Activated naive CD4-positive, alpha-beta T cell treated with anti-CD3 and anti-CD28 coated beads for 36 hours (primary cell): ENCODE data around the gene PDE10A. TPM values are rescaled to one million over a fixed set of nuclear protein-coding genes. Genes with fewer than 3 reads are reported as not detected.

Experiments
- CTCF ChIA-PET: fragments of 350-600 bp; sonication (Branson Sonifier 250); formaldehyde crosslinking; loops from one replicate; lab custom pipeline; 2021; ENCODE audit warnings: antibody characterized with exemption; lab: Charles Lee
- DNase-seq: peaks from one replicate; pipeline ENCODE4 v3.0.0-alpha.2; 2020
- H3K27ac Mint-ChIP-seq: one replicate; pipeline ENCODE4 v1.8.0; 2021; ENCODE audit warnings: mild to moderate bottlenecking, mixed read lengths
- H3K27me3 Mint-ChIP-seq: one replicate; pipeline ENCODE4 v1.8.0; 2021; ENCODE audit warnings: low read depth, mixed read lengths
- H3K36me3 Mint-ChIP-seq: one replicate; pipeline ENCODE4 v1.8.0; 2021; ENCODE audit warnings: low read depth, mixed read lengths
- H3K4me1 Mint-ChIP-seq: one replicate; pipeline ENCODE4 v1.8.0; 2021; ENCODE audit warnings: low read depth, mixed read lengths
- H3K4me3 Mint-ChIP-seq: one replicate; pipeline ENCODE4 v1.8.0; 2021; ENCODE audit warnings: mild to moderate bottlenecking, moderate library complexity, mixed read lengths
- H3K9me3 Mint-ChIP-seq: one replicate; pipeline ENCODE4 v1.8.0; 2021; ENCODE audit warnings: mixed read lengths
- intact Hi-C: fragments of 100-400 bp; cut with micrococcal nuclease; formaldehyde crosslinking; loops from one replicate; pipeline ENCODE4 v1.15.1; 2023
- total RNA-seq, 2 experiments: library from RNA; stranded (reverse); gene quantifications; one replicate each; pipeline ENCODE4 v1.2.3, GENCODE V29; 2021

PDE10A gene
- total RNA-seq, 2 experiments from 2014 or later: not detected

DNA sequence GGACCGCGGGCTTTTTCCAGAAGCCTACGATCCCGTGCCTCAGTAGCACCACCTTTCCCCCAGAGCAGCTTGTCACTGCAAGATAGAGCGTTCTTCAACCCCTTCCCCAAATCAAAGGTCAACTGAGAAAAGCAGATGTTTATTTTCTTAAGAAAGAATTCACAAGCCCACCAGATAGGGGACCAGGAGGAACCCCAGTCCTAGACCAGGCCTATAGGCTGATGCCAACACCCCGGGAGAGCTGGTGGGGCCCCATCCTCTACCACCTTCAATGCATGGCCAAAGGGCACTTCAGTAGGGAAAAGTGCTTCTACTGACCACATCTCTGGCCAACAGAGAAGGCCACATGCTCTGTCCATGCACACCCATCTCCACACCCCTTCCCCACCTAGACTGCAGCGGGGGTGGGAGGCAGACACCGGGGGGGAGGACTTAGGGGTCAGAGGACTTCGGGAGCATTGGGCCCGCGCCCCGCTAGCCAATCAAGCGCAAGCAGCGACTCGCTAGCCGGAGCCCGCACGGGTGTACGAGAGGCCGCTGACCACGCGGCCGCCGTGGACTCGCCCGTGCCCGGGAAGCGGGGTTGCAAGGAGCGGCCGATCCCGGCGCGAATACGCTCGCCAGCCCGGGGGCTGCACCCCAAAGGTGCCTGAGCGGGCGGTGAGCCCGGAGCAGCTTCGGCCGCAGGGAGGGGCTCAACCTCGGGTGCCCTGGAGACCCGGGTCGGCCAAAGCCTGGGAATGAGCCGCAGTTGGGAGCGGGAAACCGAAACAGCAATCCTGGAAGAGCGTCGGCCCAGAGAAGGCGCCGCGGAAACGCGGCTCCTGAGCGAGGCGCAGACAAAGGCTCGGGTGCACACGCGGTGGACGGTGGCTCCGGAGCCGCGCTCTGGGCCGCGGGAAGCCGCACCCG lies 2.8 kb downstream of the PDE10A start:
- H3K36me3 Mint-ChIP-seq: no peaks in the 10 kb centered on the region
- peaks cover 33% of the 10 kb centered on the region for H3K27me3 Mint-ChIP-seq
- no peak overlapping the region for H3K4me3 Mint-ChIP-seq
- DNase-seq: no peak
- CTCF ChIA-PET: no interaction called here
- H3K9me3 Mint-ChIP-seq: no peaks in the 10 kb centered on the region
- intact Hi-C loops: loop anchor here (1.0 kb wide), 1 partner anchor 10 kb away; no protein-coding TSS in a partner anchor
- H3K27ac Mint-ChIP-seq: no peak overlapping the region
- H3K4me1 Mint-ChIP-seq: peaks cover 8% of the 10 kb centered on the region

- no peaks in the 10 kb centered on the region for H3K36me3 Mint-ChIP-seq
- CTCF ChIA-PET: no interaction called here
- no peak overlapping the region for H3K27ac Mint-ChIP-seq
- peaks cover 17% of the 10 kb centered on the region for H3K27me3 Mint-ChIP-seq
- intact Hi-C loops: loop anchor here (1.0 kb wide), 1 partner anchor 8 kb away; no protein-coding TSS in a partner anchor
- no peak for DNase-seq
- H3K4me3 Mint-ChIP-seq: no peak overlapping the region
- H3K9me3 Mint-ChIP-seq: no peaks in the 10 kb centered on the region
- peaks cover 3% of the 10 kb centered on the region for H3K4me1 Mint-ChIP-seq
These were observed 4.5 kb downstream of the PDE10A start for GRCh38 chr6:165658395-165659058.

DNA sequence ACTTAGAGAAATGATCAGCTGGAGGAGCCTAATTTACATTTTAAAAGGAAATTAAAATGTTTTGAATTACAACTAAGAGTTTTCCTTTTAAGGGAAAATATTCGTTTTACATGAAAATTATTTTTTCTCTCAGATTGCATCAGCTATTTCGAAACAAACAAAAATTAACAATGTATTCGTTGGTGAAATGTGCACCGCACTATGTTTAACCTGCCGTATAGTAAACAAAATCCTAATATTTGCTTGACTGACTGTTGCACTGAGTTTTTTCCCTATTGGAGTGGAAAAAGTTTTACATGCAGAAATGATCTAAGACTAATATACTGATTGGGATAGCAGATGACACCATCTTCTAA lies 5.7 kb downstream of the PDE10A start:
- Mint-ChIP-seq H3K36me3 (no peaks in the 10 kb centered on the region), H3K27ac (no peak overlapping the region), H3K4me1 (no peaks in the 10 kb centered on the region), H3K9me3 (no peaks in the 10 kb centered on the region), H3K27me3 (peaks cover 13% of the 10 kb centered on the region), H3K4me3 (no peak overlapping the region)
- intact Hi-C loops: no loop called here
- DNase-seq: no peak
- CTCF ChIA-PET: no interaction called here

- intact Hi-C loops: no loop called here
These were observed 6.3 kb downstream of the PDE10A start for GRCh38 chr6:165656581-165657324.

GRCh38 chr6:165655191-165655590 lies 7.8 kb downstream of the PDE10A start:
- no peak overlapping the region for H3K27ac Mint-ChIP-seq
- intact Hi-C loops: no loop called here
- no peaks in the 10 kb centered on the region for H3K4me1 Mint-ChIP-seq
- H3K27me3 Mint-ChIP-seq: peaks cover 12% of the 10 kb centered on the region
- no peaks in the 10 kb centered on the region for H3K9me3 Mint-ChIP-seq
- no peaks in the 10 kb centered on the region for H3K36me3 Mint-ChIP-seq
- no peak for DNase-seq
- CTCF ChIA-PET: no interaction called here
- no peak overlapping the region for H3K4me3 Mint-ChIP-seq

More at GRCh38 chr6:165656581-165657324, 6.3 kb downstream of the PDE10A start:
- Mint-ChIP-seq H3K27me3 (peaks cover 12% of the 10 kb centered on the region), H3K4me3 (no peak overlapping the region), H3K36me3 (no peaks in the 10 kb centered on the region), H3K27ac (no peak overlapping the region), H3K9me3 (no peaks in the 10 kb centered on the region), H3K4me1 (no peaks in the 10 kb centered on the region)
- no peak for DNase-seq
- CTCF ChIA-PET: no interaction called here

DNA sequence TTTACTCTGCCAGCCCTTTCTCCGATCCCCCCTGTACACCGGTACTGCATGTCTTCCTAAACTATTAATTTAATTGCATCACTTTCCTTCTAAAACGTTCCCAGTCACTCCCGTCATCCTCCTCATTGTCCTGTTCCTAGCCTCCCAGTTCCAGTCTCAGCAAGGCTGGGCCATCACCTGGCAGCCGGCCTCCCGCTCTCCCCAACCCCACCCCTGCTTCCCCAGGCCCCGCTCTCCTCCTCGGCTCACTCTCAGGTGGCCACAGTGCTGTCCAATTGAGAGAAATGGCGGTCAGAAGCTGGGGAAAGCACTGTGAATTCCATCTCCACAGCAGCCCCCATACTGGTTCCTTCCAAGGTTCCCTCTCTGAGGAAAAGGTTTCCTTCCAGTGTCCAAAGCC lies 8.9 kb downstream of the PDE10A start:
- Mint-ChIP-seq H3K9me3 (peaks cover 2% of the 10 kb centered on the region), H3K27ac (no peak overlapping the region), H3K4me3 (no peak overlapping the region), H3K4me1 (no peaks in the 10 kb centered on the region), H3K27me3 (peaks cover 5% of the 10 kb centered on the region), H3K36me3 (no peaks in the 10 kb centered on the region)
- DNase-seq: no peak
- CTCF ChIA-PET: no interaction called here
- intact Hi-C loops: no loop called here

GRCh38 chr6:165653607-165654006 lies 9.4 kb downstream of the PDE10A start:
- Mint-ChIP-seq H3K27ac (no peak overlapping the region), H3K4me1 (no peaks in the 10 kb centered on the region), H3K4me3 (no peak overlapping the region), H3K9me3 (peaks cover 2% of the 10 kb centered on the region), H3K27me3 (peaks cover 5% of the 10 kb centered on the region), H3K36me3 (no peaks in the 10 kb centered on the region)
- intact Hi-C loops: no loop called here
- no peak for DNase-seq
- CTCF ChIA-PET: no interaction called here

- H3K27me3 Mint-ChIP-seq: peaks cover 3% of the 10 kb centered on the region
- CTCF ChIA-PET: no interaction called here
- H3K4me1 Mint-ChIP-seq: no peaks in the 10 kb centered on the region
- peaks cover 2% of the 10 kb centered on the region for H3K9me3 Mint-ChIP-seq
- no peak overlapping the region for H3K27ac Mint-ChIP-seq
- intact Hi-C loops: no loop called here
- H3K4me3 Mint-ChIP-seq: no peak overlapping the region
- no peak for DNase-seq
- H3K36me3 Mint-ChIP-seq: no peaks in the 10 kb centered on the region
These were observed 9.8 kb downstream of the PDE10A start for GRCh38 chr6:165653196-165653595.

DNA sequence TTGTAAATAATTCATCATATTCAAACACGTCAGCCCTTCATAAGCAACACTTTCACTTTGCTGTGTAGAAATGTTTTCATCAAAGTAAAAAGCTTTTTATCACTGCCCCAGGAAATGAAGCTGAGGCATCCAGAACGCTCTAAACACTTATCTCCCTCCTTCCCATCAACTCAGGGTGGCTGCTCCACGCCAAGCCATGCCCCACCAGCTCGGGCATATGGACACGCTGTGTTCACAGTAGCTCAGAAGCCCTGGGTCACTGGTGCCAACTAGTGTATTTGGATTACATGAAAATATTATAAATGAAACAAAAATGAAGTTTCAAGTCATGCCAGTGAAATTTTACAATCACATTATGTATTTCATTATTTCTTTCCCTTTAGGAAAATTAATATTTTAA lies 10.3 kb downstream of the PDE10A start:
- DNase-seq: no peak
- H3K9me3 Mint-ChIP-seq: peaks cover 2% of the 10 kb centered on the region
- H3K4me1 Mint-ChIP-seq: no peaks in the 10 kb centered on the region
- intact Hi-C loops: no loop called here
- CTCF ChIA-PET: no interaction called here
- no peaks in the 10 kb centered on the region for H3K36me3 Mint-ChIP-seq
- no peak overlapping the region for H3K4me3 Mint-ChIP-seq
- H3K27me3 Mint-ChIP-seq: no peaks in the 10 kb centered on the region
- no peak overlapping the region for H3K27ac Mint-ChIP-seq

DNA sequence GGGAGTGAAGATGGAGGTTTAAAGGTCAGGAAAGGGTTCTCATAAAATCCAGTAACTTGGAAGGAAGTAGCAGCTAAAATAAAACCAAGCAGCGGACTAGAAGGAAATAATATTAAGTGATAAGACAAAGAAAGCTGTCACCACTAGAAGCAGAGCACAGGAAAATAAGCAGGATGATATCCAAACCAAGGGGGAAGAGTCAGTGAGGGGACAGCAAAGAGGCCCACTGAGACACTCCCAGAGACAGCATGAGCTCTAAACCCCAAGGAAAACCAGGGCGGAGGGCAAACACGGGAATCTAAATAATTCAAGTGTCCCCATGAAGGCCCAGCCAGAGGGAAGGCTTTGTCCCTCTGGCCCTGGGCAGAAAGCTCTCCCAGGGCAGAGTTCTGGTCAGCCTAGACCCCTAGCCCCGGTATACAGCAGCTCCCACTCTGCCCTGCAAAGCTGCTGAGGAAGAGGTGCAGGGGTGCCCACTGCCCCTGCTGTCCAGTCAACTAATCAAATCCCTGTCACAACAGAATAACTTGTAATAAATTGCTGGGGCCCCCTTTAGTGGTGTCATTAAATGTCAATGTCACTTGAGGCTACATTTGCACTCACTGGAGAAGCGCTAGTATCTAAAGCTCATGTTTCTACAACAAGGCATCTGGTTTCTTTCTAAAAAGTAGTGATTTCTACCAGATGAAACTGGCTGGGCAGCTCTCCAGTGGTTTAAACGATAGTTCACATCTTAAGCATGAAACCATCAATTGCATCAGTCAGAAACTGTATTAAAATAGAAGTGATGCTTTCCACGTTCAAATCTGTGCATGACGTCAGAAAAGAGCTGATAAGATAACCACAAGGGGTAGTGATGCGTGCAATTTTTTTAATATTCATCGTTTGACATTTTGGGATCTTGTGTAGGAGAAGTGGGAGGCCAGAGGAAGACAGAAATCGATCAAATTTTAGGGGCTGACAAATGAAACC lies 13.6 kb downstream of the PDE10A start:
- CTCF ChIA-PET: no interaction called here
- H3K4me3 Mint-ChIP-seq: no peak overlapping the region
- intact Hi-C loops: loop anchor here (1.0 kb wide), 1 partner anchor 10 kb away; no protein-coding TSS in a partner anchor
- H3K9me3 Mint-ChIP-seq: peaks cover 2% of the 10 kb centered on the region
- no peaks in the 10 kb centered on the region for H3K27me3 Mint-ChIP-seq
- no peaks in the 10 kb centered on the region for H3K36me3 Mint-ChIP-seq
- H3K27ac Mint-ChIP-seq: no peak overlapping the region
- DNase-seq: no peak
- H3K4me1 Mint-ChIP-seq: no peaks in the 10 kb centered on the region

DNA sequence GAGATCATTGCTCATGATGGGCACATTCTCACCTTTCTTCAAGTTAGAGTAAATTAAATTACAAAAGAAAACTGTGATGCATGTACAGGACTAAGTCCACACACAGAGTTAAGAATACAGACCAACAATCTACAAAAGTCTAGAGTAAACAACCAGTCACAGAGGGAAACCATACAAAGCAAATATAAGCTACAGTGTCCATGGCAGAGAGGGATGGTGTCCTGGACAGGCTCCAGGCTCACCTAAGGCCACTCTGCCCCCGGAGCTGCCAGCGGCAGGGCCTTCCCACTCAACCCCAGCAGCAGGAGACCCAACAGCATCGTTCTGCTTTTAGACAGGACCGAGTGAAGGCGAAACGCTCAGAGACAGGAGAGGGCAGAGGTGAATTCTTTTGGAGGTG lies 16.0 kb downstream of the PDE10A start:
- no peak for DNase-seq
- Mint-ChIP-seq H3K4me1 (no peaks in the 10 kb centered on the region), H3K27ac (no peak overlapping the region), H3K36me3 (no peaks in the 10 kb centered on the region), H3K9me3 (peaks cover 2% of the 10 kb centered on the region), H3K4me3 (no peak overlapping the region), H3K27me3 (no peaks in the 10 kb centered on the region)
- intact Hi-C loops: no loop called here
- CTCF ChIA-PET: no interaction called here
